ENCODE measurements around the gene CYP20A1.
"Not testable (repeated sequence)": the region's sequence is repeated elsewhere in the genome, so short reads cannot be mapped to it uniquely, and the experiment has no call there.

The CYP20A1 gene

GRCh38 chr2:203282101-203282500 lies 43.3 kb downstream of the CYP20A1 start:
- DNase-seq = no peak

GRCh38 chr2:203286532-203286931 lies 47.7 kb downstream of the CYP20A1 start:
- DNase-seq = no peak

GRCh38 chr2:203301667-203302066 lies 62.8 kb downstream of the CYP20A1 start:
- DNase-seq = no peak

- DNase-seq = not testable (repeated sequence)
Observed at GRCh38 chr2:203302586-203302985, 63.8 kb downstream of the CYP20A1 start.

- no peak for DNase-seq
Observed at GRCh38 chr2:203310688-203311436, 72.0 kb downstream of the CYP20A1 start.

GRCh38 chr2:203326356-203326755 lies 87.5 kb downstream of the CYP20A1 start:
- DNase-seq = no peak

GRCh38 chr2:203327582-203327900 lies 88.7 kb downstream of the CYP20A1 start:
- no peak for DNase-seq

- peak; percentile 67 for DNase-seq
Observed at GRCh38 chr2:203327901-203328759, 89.3 kb downstream of the CYP20A1 start, which contains the start of gene ABI2. ABI2 (plus strand) TSS chr2:203328394; CDS start chr2:203328515, 121 bp downstream.

- no peak for DNase-seq
Observed at GRCh38 chr2:203328760-203329540, 90.1 kb downstream of the CYP20A1 start.

- DNase-seq = no peak
Observed at GRCh38 chr2:203330434-203330833, 91.6 kb downstream of the CYP20A1 start.

- no peak for DNase-seq
Observed at GRCh38 chr2:203338322-203338721, 99.5 kb downstream of the CYP20A1 start.

- no peak for DNase-seq
Observed at GRCh38 chr2:203340791-203341487, 102.1 kb downstream of the CYP20A1 start.

GRCh38 chr2:203341741-203342310 lies 103.0 kb downstream of the CYP20A1 start:
- DNase-seq = no peak

- DNase-seq = not testable (repeated sequence)
Observed at GRCh38 chr2:203342374-203342773, 103.6 kb downstream of the CYP20A1 start.

GRCh38 chr2:203344667-203345066 lies 105.8 kb downstream of the CYP20A1 start:
- DNase-seq = no peak

- DNase-seq = no peak
Observed at GRCh38 chr2:203346612-203347011, 107.8 kb downstream of the CYP20A1 start.

GRCh38 chr2:203347375-203347774 lies 108.6 kb downstream of the CYP20A1 start:
- no peak for DNase-seq

GRCh38 chr2:203352604-203353255 lies 113.9 kb downstream of the CYP20A1 start:
- DNase-seq = no peak

GRCh38 chr2:203354966-203355365 lies 116.1 kb downstream of the CYP20A1 start:
- DNase-seq = no peak
